ENCODE results near the gene PIGK.

- no peak for TF ChIP-seq TAF1 (IDR thresholded peaks at IDR 0.05; ENCODE audit: low read depth, low read length)
- TF ChIP-seq POLR2A (IDR thresholded peaks at IDR 0.05; ENCODE audit: low read depth, low read length) = no peak
- TF ChIP-seq POLR2AphosphoS5 (IDR thresholded peaks at IDR 0.05; ENCODE audit: low read depth, low read length) = no peak
- no peak for TF ChIP-seq POU2F2 (IDR thresholded peaks at IDR 0.05; ENCODE audit: low read depth, low read length)
- no peak for TF ChIP-seq SPI1 (IDR thresholded peaks at IDR 0.05; ENCODE audit: low read depth, low read length)
These were observed 162.7 kb downstream of the PIGK start for GRCh38 chr1:77056525-77056924.

Measured in GM12891 (cell line).